ENCODE results near the gene LRRC7. TPM values are rescaled to one million over a fixed set of nuclear protein-coding genes. Genes with fewer than 3 reads are reported as not detected.
A peak's percentile ranks its signal among the peaks of the same experiment; 100 is the strongest.

Gene LRRC7
- total RNA-seq, 1 donor from 2014 or later, result not detected

- DNase-seq (ENCODE audit: low read depth), result peak; percentile 47
- H3K4me3 ChIP-seq (ENCODE audit: low read depth, low read length), result no peak overlapping the region
- TF ChIP-seq, protein P1, sequence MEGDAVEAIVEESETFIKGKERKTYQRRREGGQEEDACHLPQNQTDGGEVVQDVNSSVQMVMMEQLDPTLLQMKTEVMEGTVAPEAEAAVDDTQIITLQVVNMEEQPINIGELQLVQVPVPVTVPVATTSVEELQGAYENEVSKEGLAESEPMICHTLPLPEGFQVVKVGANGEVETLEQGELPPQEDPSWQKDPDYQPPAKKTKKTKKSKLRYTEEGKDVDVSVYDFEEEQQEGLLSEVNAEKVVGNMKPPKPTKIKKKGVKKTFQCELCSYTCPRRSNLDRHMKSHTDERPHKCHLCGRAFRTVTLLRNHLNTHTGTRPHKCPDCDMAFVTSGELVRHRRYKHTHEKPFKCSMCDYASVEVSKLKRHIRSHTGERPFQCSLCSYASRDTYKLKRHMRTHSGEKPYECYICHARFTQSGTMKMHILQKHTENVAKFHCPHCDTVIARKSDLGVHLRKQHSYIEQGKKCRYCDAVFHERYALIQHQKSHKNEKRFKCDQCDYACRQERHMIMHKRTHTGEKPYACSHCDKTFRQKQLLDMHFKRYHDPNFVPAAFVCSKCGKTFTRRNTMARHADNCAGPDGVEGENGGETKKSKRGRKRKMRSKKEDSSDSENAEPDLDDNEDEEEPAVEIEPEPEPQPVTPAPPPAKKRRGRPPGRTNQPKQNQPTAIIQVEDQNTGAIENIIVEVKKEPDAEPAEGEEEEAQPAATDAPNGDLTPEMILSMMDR (conservative IDR thresholded peaks at IDR 0.05; ENCODE audit: low read depth, low read length), result peak; percentile 83
These were observed 169.9 kb downstream of the LRRC7 start for GRCh38 chr1:69737527-69738185.

GRCh38 chr1:69738458-69739250 is 170.9 kb downstream of the LRRC7 start:
- TF ChIP-seq, protein P1 (conservative IDR thresholded peaks at IDR 0.05; ENCODE audit: low read depth, low read length), result no peak
- no peak for DNase-seq (ENCODE audit: low read depth)
- no peak overlapping the region for H3K4me3 ChIP-seq (ENCODE audit: low read depth, low read length)

GRCh38 chr1:69739251-69739605 is 171.5 kb downstream of the LRRC7 start:
- H3K4me3 ChIP-seq (ENCODE audit: low read depth, low read length), result no peak overlapping the region
- DNase-seq (ENCODE audit: low read depth), result no peak
- TF ChIP-seq, protein P1 (conservative IDR thresholded peaks at IDR 0.05; ENCODE audit: low read depth, low read length), result no peak

DNA sequence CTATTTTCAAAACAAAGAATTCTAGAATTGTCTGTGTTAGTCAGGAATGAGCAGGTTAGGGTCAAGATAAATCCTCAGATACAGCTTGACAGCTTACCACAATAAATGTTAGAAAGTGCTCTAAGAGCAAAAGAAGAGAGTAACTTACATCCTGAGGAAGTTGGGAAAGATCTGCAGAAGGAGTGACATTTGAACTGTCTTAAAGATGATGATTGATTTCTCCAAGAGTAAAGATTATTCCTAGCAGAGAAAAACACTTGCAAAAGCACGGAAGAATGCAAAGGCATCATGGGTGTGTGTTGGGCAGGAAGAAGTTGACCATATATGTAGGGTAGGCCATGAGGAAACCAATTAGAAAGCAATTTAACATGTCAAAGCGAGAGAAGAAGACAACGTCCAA is 175.4 kb downstream of the LRRC7 start:
- no peak overlapping the region for H3K4me3 ChIP-seq (ENCODE audit: low read depth, low read length)
- TF ChIP-seq, protein P1 (conservative IDR thresholded peaks at IDR 0.05; ENCODE audit: low read depth, low read length), result no peak
- DNase-seq (ENCODE audit: low read depth), result no peak

GRCh38 chr1:69744381-69744780 is 176.7 kb downstream of the LRRC7 start:
- H3K4me3 ChIP-seq (ENCODE audit: low read depth, low read length), result no peak overlapping the region
- no peak for DNase-seq (ENCODE audit: low read depth)
- TF ChIP-seq, protein P1 (conservative IDR thresholded peaks at IDR 0.05; ENCODE audit: low read depth, low read length), result no peak

GRCh38 chr1:69747207-69747606 is 179.5 kb downstream of the LRRC7 start:
- H3K4me3 ChIP-seq (ENCODE audit: low read depth, low read length), result no peak overlapping the region
- TF ChIP-seq, protein P1 (conservative IDR thresholded peaks at IDR 0.05; ENCODE audit: low read depth, low read length), result no peak
- DNase-seq (ENCODE audit: low read depth), result no peak
